ENCODE measurements around the gene SMIM9. TPM values are rescaled to one million over a fixed set of nuclear protein-coding genes. Genes with fewer than 3 reads are reported as not detected.

The SMIM9 gene
- total RNA-seq, 1 experiment from 2014 or later = not detected

DNA sequence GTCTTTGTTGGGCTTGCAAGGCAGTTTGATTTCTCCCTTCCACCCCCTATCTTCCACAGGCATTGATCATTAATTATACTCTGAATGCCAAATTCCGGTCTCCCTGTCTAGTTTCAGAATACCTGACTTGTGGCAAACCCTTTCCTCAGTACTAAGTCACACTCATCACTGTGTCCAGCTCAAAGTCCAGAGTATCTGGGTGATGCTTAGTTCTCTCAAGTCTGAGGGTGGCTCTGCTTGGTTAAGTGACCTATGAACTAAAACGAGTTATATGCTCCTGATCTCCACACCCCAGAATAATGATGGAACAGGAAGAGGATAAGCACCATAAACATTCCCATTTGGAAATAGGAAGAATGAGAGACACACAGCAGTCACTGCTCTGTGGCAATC, 6.5 kb downstream of the SMIM9 start:
- DNase-seq (ENCODE audit: low read depth, low spot score) (no peak), ATAC-seq (no peak)
- H3K79me2 ChIP-seq (ENCODE audit: insufficient read depth, low read length) = no peaks in the 10 kb centered on the region
- H3K9me3 ChIP-seq (ENCODE audit: control insufficient read depth in 1 of 2, insufficient read depth in 1 of 2, low read depth in 1 of 2, low read length in 2 of 2) = no peaks in the 10 kb centered on the region
- no peaks in the 10 kb centered on the region for H3K9me2 ChIP-seq (ENCODE audit: insufficient read depth)
- no peak overlapping the region for H3K4me3 ChIP-seq (replicated peaks in 1 of 2; ENCODE audit: low read depth in 1 of 2, low read length in 2 of 2)
- no peaks in the 10 kb centered on the region for H3K4me1 ChIP-seq (ENCODE audit: control insufficient read depth in 1 of 2, insufficient read depth in 2 of 2, low read length in 2 of 2)
- no peaks in the 10 kb centered on the region for H3K27me3 ChIP-seq (ENCODE audit: insufficient read depth, low read length)
- no peak overlapping the region for H3K9ac ChIP-seq (ENCODE audit: low read length)
- H3K4me2 ChIP-seq (ENCODE audit: low read length) = no peak overlapping the region
- ChIA-PET CTCF (no interaction called here), RAD21 (ENCODE audit: low non-redundant PET in 1 of 2, low total read pairs in 2 of 2, uncharacterized antibody in 2 of 2, unreplicated experiment in 2 of 2) (no interaction called here), POLR2A (no interaction called here)
- TF ChIP-seq, protein P1, sequence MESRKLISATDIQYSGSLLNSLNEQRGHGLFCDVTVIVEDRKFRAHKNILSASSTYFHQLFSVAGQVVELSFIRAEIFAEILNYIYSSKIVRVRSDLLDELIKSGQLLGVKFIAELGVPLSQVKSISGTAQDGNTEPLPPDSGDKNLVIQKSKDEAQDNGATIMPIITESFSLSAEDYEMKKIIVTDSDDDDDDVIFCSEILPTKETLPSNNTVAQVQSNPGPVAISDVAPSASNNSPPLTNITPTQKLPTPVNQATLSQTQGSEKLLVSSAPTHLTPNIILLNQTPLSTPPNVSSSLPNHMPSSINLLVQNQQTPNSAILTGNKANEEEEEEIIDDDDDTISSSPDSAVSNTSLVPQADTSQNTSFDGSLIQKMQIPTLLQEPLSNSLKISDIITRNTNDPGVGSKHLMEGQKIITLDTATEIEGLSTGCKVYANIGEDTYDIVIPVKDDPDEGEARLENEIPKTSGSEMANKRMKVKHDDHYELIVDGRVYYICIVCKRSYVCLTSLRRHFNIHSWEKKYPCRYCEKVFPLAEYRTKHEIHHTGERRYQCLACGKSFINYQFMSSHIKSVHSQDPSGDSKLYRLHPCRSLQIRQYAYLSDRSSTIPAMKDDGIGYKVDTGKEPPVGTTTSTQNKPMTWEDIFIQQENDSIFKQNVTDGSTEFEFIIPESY (IDR thresholded peaks at IDR 0.05; ENCODE audit: extremely low read depth, insufficient replicate concordance, low read length) = no peak
- TF ChIP-seq, protein P2, sequence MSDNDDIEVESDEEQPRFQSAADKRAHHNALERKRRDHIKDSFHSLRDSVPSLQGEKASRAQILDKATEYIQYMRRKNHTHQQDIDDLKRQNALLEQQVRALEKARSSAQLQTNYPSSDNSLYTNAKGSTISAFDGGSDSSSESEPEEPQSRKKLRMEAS (IDR thresholded peaks at IDR 0.05) = no peak
- TF ChIP-seq EZH2phosphoT487 (IDR thresholded peaks at IDR 0.05; ENCODE audit: borderline replicate concordance) (no peak), SRF (IDR thresholded peaks at IDR 0.05; ENCODE audit: low read depth) (no peak), EZH2 (IDR thresholded peaks at IDR 0.05) (no peak), SIN3A (IDR thresholded peaks at IDR 0.05; ENCODE audit: low read depth) (no peak), CBX3 (IDR thresholded peaks at IDR 0.05; ENCODE audit: low read depth) (no peak), JUND (IDR thresholded peaks at IDR 0.05) (no peak), RAD21 (IDR thresholded peaks at IDR 0.05; ENCODE audit: low read depth) (no peak), POLR2AphosphoS5 (IDR thresholded peaks at IDR 0.05; ENCODE audit: low read depth, low read length) (no peak)
- TF ChIP-seq, protein P3, sequence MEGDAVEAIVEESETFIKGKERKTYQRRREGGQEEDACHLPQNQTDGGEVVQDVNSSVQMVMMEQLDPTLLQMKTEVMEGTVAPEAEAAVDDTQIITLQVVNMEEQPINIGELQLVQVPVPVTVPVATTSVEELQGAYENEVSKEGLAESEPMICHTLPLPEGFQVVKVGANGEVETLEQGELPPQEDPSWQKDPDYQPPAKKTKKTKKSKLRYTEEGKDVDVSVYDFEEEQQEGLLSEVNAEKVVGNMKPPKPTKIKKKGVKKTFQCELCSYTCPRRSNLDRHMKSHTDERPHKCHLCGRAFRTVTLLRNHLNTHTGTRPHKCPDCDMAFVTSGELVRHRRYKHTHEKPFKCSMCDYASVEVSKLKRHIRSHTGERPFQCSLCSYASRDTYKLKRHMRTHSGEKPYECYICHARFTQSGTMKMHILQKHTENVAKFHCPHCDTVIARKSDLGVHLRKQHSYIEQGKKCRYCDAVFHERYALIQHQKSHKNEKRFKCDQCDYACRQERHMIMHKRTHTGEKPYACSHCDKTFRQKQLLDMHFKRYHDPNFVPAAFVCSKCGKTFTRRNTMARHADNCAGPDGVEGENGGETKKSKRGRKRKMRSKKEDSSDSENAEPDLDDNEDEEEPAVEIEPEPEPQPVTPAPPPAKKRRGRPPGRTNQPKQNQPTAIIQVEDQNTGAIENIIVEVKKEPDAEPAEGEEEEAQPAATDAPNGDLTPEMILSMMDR (IDR thresholded peaks at IDR 0.05 in 2 of 3, conservative IDR thresholded peaks at IDR 0.05 in 1 of 3; ENCODE audit: borderline replicate concordance in 1 of 3, insufficient read depth in 1 of 3, low read depth in 2 of 3, low read length in 2 of 3) = no peak
- H3K36me3 ChIP-seq (ENCODE audit: control insufficient read depth in 1 of 2, insufficient read depth in 2 of 2, low read length in 2 of 2) = no peaks in the 10 kb centered on the region
- no peaks in the 10 kb centered on the region for H4K20me1 ChIP-seq (ENCODE audit: insufficient read depth)
- no peak overlapping the region for H2AFZ ChIP-seq (ENCODE audit: low read depth, low read length, poor library complexity, severe bottlenecking)
- intact Hi-C loops (cut with micrococcal nuclease) = no loop called here
- H3K27ac ChIP-seq (ENCODE audit: low read depth, low read length) = no peak overlapping the region
- BruUV-seq (replicated peaks) = no TSS peak
